IMR-90 (cell line): ENCODE data around the gene FASTKD1. TPM values are rescaled to one million over a fixed set of nuclear protein-coding genes. Genes with fewer than 3 reads are reported as not detected.

Source experiments
- ATAC-seq: fragments of 200-7000 bp; cut with Tn5 transposase; 2 replicates; pipeline ENCODE4 v1.9.1; 2020; ENCODE audit warnings: low read depth, mild to moderate bottlenecking, moderate library complexity
- BruUV-seq: library from RNA; stranded (reverse); fragments of 400-500 nt; replicated peaks from 2 replicates; lab custom pipeline; 2021; lab: Mats Ljungman, UMichigan
- CTCF ChIA-PET: fragments of 300-600 bp; formaldehyde crosslinking; extraction: SDS; loops from one replicate; lab custom pipeline; 2021; ENCODE audit warnings: antibody characterized with exemption; lab: Yijun Ruan, JAX
- POLR2A ChIA-PET: fragments of 300-600 bp; sonication (Branson Sonifier 250); formaldehyde crosslinking; loops from one replicate; lab custom pipeline; 2022; ENCODE audit warnings: antibody characterized with exemption; ENCODE audit not compliant: unreplicated experiment; lab: Charles Lee
- DNase-seq: peaks from one replicate; pipeline ENCODE4 v3.0.0; 2013
- H2AFZ ChIP-seq: replicated peaks from 2 replicates; pipeline ENCODE3; 2013; ENCODE audit warnings: low read length, mild to moderate bottlenecking; ENCODE audit not compliant: poor library complexity
- H2AK5ac ChIP-seq: 2 replicates; pipeline ENCODE4 v1.6.1; 2013; ENCODE audit warnings: low read depth, low read length, inconsistent platforms
- H2AK9ac ChIP-seq: replicated peaks from 2 replicates; pipeline ENCODE3; 2013; ENCODE audit warnings: mild to moderate bottlenecking, low read depth, low read length, moderate library complexity; ENCODE audit not compliant: poor library complexity
- H2BK120ac ChIP-seq: 2 replicates; pipeline ENCODE4 v1.6.1; 2013; ENCODE audit warnings: low read depth, low read length, inconsistent platforms
- H2BK15ac ChIP-seq: 3 replicates; pipeline ENCODE4 v1.6.1; 2013; ENCODE audit warnings: low read depth, low read length, inconsistent platforms
- H2BK20ac ChIP-seq: 2 replicates; pipeline ENCODE4 v1.6.1; 2013; ENCODE audit warnings: low read depth, mild to moderate bottlenecking, inconsistent platforms, low read length, moderate library complexity
- H2BK5ac ChIP-seq: 2 replicates; pipeline ENCODE4 v1.6.1; 2013; ENCODE audit warnings: mild to moderate bottlenecking, low read depth, low read length, inconsistent platforms; ENCODE audit not compliant: poor library complexity, severe bottlenecking
- H3K14ac ChIP-seq: replicated peaks from 2 replicates; pipeline ENCODE4 v1.6.1; 2013; ENCODE audit warnings: low read depth, low read length, inconsistent platforms
- H3K18ac ChIP-seq: 2 replicates; pipeline ENCODE4 v1.6.1; 2013; ENCODE audit warnings: low read depth, low read length, control low read depth
- H3K23ac ChIP-seq: 2 replicates; pipeline ENCODE4 v1.6.1; 2013; ENCODE audit warnings: low read depth, low read length, inconsistent platforms
- H3K27ac ChIP-seq: 2 replicates; pipeline ENCODE4 v1.5.1; 2013; ENCODE audit warnings: mild to moderate bottlenecking, control low read depth, low read length; ENCODE audit not compliant: insufficient read depth
- H3K27me3 ChIP-seq: 2 replicates; pipeline ENCODE4 v1.6.1; 2013; ENCODE audit warnings: low read length; ENCODE audit not compliant: control insufficient read depth, insufficient read depth
- H3K36me3 ChIP-seq: 2 replicates; pipeline ENCODE4 v1.6.1; 2013; ENCODE audit warnings: low read length, mixed read lengths; ENCODE audit not compliant: control insufficient read depth, insufficient read depth
- H3K4ac ChIP-seq: 2 replicates; pipeline ENCODE4 v1.6.1; 2013; ENCODE audit warnings: low read depth, low read length, inconsistent platforms
- H3K4me1 ChIP-seq: 2 replicates; pipeline ENCODE4 v1.6.1; 2013; ENCODE audit warnings: low read length, mixed read lengths; ENCODE audit not compliant: control insufficient read depth, insufficient read depth
- H3K4me2 ChIP-seq: 2 replicates; pipeline ENCODE4 v1.6.1; 2013; ENCODE audit warnings: low read depth, mild to moderate bottlenecking, control low read depth, low read length, moderate library complexity
- H3K4me3 ChIP-seq: 2 replicates; pipeline ENCODE4 v1.5.1; 2013; ENCODE audit warnings: low read depth, mild to moderate bottlenecking, control low read depth, low read length, moderate library complexity; ENCODE audit not compliant: insufficient read depth
- H3K56ac ChIP-seq: 2 replicates; pipeline ENCODE4 v1.6.1; 2013; ENCODE audit warnings: low read length, inconsistent platforms; ENCODE audit not compliant: insufficient read depth; ENCODE audit errors: extremely low read depth
- H3K79me1 ChIP-seq, 2 experiments: 2 replicates each; pipeline ENCODE4 v1.6.1; 2013; ENCODE audit warnings: low read length in 2 of 2, inconsistent platforms in 1 of 2, low read depth in 1 of 2
- H3K9ac ChIP-seq: 2 replicates; pipeline ENCODE4 v1.6.1; 2013; ENCODE audit warnings: low read depth, low read length, control low read depth
- H3K9me1 ChIP-seq: 2 replicates; pipeline ENCODE4 v1.6.1; 2013; ENCODE audit warnings: low read length, inconsistent platforms; ENCODE audit not compliant: insufficient read depth
- H3K9me3 ChIP-seq: 2 replicates; pipeline ENCODE4 v1.6.1; 2013; ENCODE audit warnings: low read length; ENCODE audit not compliant: control insufficient read depth, insufficient read depth
- H4K20me1 ChIP-seq: 2 replicates; pipeline ENCODE4 v1.6.1; 2013; ENCODE audit warnings: low read length, inconsistent platforms; ENCODE audit not compliant: insufficient read depth
- H4K5ac ChIP-seq: 2 replicates; pipeline ENCODE4 v1.6.1; 2013; ENCODE audit warnings: mild to moderate bottlenecking, low read depth, low read length, control low read depth
- H4K8ac ChIP-seq, 2 experiments: 2 replicates each; pipeline ENCODE4 v1.6.1; 2013; ENCODE audit warnings: low read depth in 2 of 2, low read length in 2 of 2, control low read depth in 1 of 2, inconsistent platforms in 1 of 2
- H4K91ac ChIP-seq: 2 replicates; pipeline ENCODE4 v1.6.1; 2013; ENCODE audit warnings: low read depth, low read length, inconsistent platforms; ENCODE audit not compliant: insufficient read depth
- BHLHE40 ChIP-seq: fragments of 150-350 bp; IDR thresholded peaks from 2 replicates; pipeline ENCODE4 v1.6.1; 2016; ENCODE audit warnings: mild to moderate bottlenecking, low read depth, low read length
- CEBPB ChIP-seq: IDR thresholded peaks from 2 replicates; pipeline ENCODE4 v1.6.1; 2012; ENCODE audit warnings: low read depth, low read length, improper control_type of control experiment
- CHD1 ChIP-seq: IDR thresholded peaks from 2 replicates; pipeline ENCODE4 v1.6.1; 2012; ENCODE audit warnings: low read depth, low read length, improper control_type of control experiment
- FOS ChIP-seq: fragments of 150-350 bp; IDR thresholded peaks from 2 replicates; pipeline ENCODE4 v1.6.1; 2016; ENCODE audit warnings: low read depth, low read length
- MAFK ChIP-seq: IDR thresholded peaks from 2 replicates; pipeline ENCODE4 v1.6.1; 2012; ENCODE audit warnings: low read depth, low read length, improper control_type of control experiment
- MAZ ChIP-seq: IDR thresholded peaks from 2 replicates; pipeline ENCODE4 v1.6.1; 2012; ENCODE audit warnings: low read depth, mild to moderate bottlenecking, low read length, improper control_type of control experiment, moderate library complexity, borderline replicate concordance
- MXI1 ChIP-seq: IDR thresholded peaks from 2 replicates; pipeline ENCODE4 v1.6.1; 2012; ENCODE audit warnings: low read depth, mild to moderate bottlenecking, low read length, moderate library complexity, borderline replicate concordance
- NFE2L2 ChIP-seq: fragments of 150-350 bp; IDR thresholded peaks from 2 replicates; pipeline ENCODE4 v1.6.1; 2016; ENCODE audit warnings: low read depth, mild to moderate bottlenecking, low read length
- POLR2A ChIP-seq: IDR thresholded peaks from 2 replicates; pipeline ENCODE4 v1.6.1; 2012; ENCODE audit warnings: mild to moderate bottlenecking, low read depth, low read length
- RAD21 ChIP-seq: IDR thresholded peaks from 2 replicates; pipeline ENCODE4 v1.6.1; 2012; ENCODE audit warnings: low read length, improper control_type of control experiment
- RCOR1 ChIP-seq: IDR thresholded peaks from 2 replicates; pipeline ENCODE4 v1.6.1; 2012; ENCODE audit warnings: mild to moderate bottlenecking, low read length, improper control_type of control experiment; ENCODE audit not compliant: insufficient replicate concordance
- RFX5 ChIP-seq: IDR thresholded peaks from 2 replicates; pipeline ENCODE4 v1.8.0; 2012; ENCODE audit warnings: low read depth, mild to moderate bottlenecking, low read length, moderate library complexity
- SMC3 ChIP-seq: fragments of 150-350 bp; IDR thresholded peaks from 2 replicates; pipeline ENCODE4 v1.6.1; 2016; ENCODE audit warnings: low read depth, mild to moderate bottlenecking, antibody characterized with exemption, low read length, moderate library complexity
- WGBS, 2 experiments: methylation state at CpG; one replicate each; pipeline versions ENCODE4 v1.1.5 to v1.1.7; 2013; ENCODE audit warnings: missing lambda C conversion rate in 2 of 2; ENCODE audit not compliant: insufficient read length in 1 of 2; ENCODE audit errors: extremely low coverage in 2 of 2; 5-methylcytosine and 5-hydroxymethylcytosine counted together
- dilution Hi-C: fragments of 300-500 bp; cut with HindIII; formaldehyde crosslinking; loops from one replicate; pipeline ENCODE4 v1.14.3; 2018; ENCODE audit warnings: low sequenced_read_pairs; ENCODE audit not compliant: unreplicated experiment
- in situ Hi-C: fragments of 300-500 bp; cut with MboI; formaldehyde crosslinking; loops from 3 replicates; pipeline ENCODE4 v1.14.3; 2019; ENCODE audit warnings: low sequenced_read_pairs, inconsistent platforms, mixed read lengths
- intact Hi-C: fragments of 100-400 bp; cut with micrococcal nuclease; formaldehyde crosslinking; loops from 2 replicates; pipeline ENCODE4 v1.10.0; 2022
- polyA plus RNA-seq, 3 experiments: library from polyadenylated mRNA; depleted of rRNA; stranded (reverse); fragments of >200 nt; gene quantifications; 2 replicates each; pipeline ENCODE4 v1.2.3, GENCODE V29; 2012; ENCODE audit warnings: low replicate concordance in 1 of 3
- total RNA-seq: library from RNA; depleted of rRNA; stranded (reverse); fragments of >200 nt; gene quantifications from 2 replicates; pipeline ENCODE4 v1.2.3, GENCODE V29; 2012
- TF ChIP-seq, protein P1 (sequence below): fragments of 150-350 bp; IDR thresholded peaks from 2 replicates; pipeline ENCODE4 v1.6.1; 2017; ENCODE audit warnings: mild to moderate bottlenecking, antibody characterized with exemption, low read length, low read depth
- TF ChIP-seq, protein P2 (sequence below): conservative IDR thresholded peaks from 2 replicates; pipeline ENCODE4 v1.5.1; 2012; ENCODE audit warnings: mild to moderate bottlenecking, low read depth, low read length, improper control_type of control experiment
- TF ChIP-seq, protein P3 (sequence below): fragments of 150-350 bp; IDR thresholded peaks from 2 replicates; pipeline ENCODE4 v1.6.1; 2016; ENCODE audit warnings: low read depth, mild to moderate bottlenecking, low read length, moderate library complexity, borderline replicate concordance

FASTKD1 gene
- total and polyA plus RNA-seq, 2 of the 4 experiments (the other 2 are of a cell fraction), result 11.4 to 11.5 TPM

DNA sequence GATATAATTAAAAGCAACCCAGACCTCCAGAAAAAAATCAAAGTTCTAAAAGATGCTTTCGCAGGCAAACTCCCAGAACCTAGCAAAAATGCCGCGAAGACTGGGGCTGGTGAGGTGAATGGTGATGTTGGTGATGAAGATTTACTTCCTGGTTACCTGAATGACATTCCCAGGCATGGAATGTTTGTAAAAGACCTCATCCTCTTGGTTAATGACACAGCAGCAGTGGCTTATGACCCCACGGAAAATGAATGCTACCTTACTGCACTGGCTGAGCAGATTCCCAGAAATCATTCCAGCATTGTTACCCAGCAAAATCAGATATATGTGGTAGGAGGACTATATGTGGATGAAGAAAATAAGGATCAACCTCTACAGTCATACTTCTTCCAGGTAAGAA, 63.2 kb downstream of the FASTKD1 start:
- ChIA-PET POLR2A (no interaction called here), CTCF (no interaction called here)
- Histone ChIP-seq H3K9ac (no peak overlapping the region), H3K23ac (no peak overlapping the region), H3K27me3 (no peaks in the 10 kb centered on the region), H2AK5ac (no peak overlapping the region), H2BK5ac (no peak overlapping the region), H3K79me1 (no peaks in the 10 kb centered on the region), H3K18ac (no peak overlapping the region), H4K5ac (no peak overlapping the region), H3K9me1 (peaks cover 5% of the 10 kb centered on the region; the same call in 1 of the 2 replicates), H2AK9ac (no peak overlapping the region), H3K14ac (no peak overlapping the region), H2BK20ac (no peak overlapping the region; the same call in 1 of the 2 replicates), H3K4me2 (no peak overlapping the region), H3K4ac (no peak overlapping the region), H4K20me1 (no peaks in the 10 kb centered on the region), H2AFZ (no peak overlapping the region), H3K9me3 (0 out of 2 replicates have a peak, but pooled peaks cover 3% of the 10 kb centered on the region), H3K4me3 (no peak overlapping the region), H4K91ac (no peak overlapping the region), H3K4me1 (peaks cover 2% of the 10 kb centered on the region; the same call in 1 of the 2 replicates), H3K56ac (no peak overlapping the region), H3K27ac (no peak overlapping the region), H2BK120ac (no peak overlapping the region), H3K36me3 (no peaks in the 10 kb centered on the region), H2BK15ac (no peak overlapping the region), H4K8ac (no peak overlapping the region)
- BruUV-seq, result no TSS peak
- TF ChIP-seq BHLHE40 (no peak), CHD1 (no peak), SMC3 (no peak), RFX5 (no peak), RAD21 (no peak), MAZ (no peak), MAFK (no peak), FOS (no peak), CEBPB (no peak), MXI1 (no peak), NFE2L2 (no peak), RCOR1 (no peak), POLR2A (no peak)
- TF ChIP-seq, protein P1, sequence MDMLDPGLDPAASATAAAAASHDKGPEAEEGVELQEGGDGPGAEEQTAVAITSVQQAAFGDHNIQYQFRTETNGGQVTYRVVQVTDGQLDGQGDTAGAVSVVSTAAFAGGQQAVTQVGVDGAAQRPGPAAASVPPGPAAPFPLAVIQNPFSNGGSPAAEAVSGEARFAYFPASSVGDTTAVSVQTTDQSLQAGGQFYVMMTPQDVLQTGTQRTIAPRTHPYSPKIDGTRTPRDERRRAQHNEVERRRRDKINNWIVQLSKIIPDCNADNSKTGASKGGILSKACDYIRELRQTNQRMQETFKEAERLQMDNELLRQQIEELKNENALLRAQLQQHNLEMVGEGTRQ, result no peak
- TF ChIP-seq, protein P2, sequence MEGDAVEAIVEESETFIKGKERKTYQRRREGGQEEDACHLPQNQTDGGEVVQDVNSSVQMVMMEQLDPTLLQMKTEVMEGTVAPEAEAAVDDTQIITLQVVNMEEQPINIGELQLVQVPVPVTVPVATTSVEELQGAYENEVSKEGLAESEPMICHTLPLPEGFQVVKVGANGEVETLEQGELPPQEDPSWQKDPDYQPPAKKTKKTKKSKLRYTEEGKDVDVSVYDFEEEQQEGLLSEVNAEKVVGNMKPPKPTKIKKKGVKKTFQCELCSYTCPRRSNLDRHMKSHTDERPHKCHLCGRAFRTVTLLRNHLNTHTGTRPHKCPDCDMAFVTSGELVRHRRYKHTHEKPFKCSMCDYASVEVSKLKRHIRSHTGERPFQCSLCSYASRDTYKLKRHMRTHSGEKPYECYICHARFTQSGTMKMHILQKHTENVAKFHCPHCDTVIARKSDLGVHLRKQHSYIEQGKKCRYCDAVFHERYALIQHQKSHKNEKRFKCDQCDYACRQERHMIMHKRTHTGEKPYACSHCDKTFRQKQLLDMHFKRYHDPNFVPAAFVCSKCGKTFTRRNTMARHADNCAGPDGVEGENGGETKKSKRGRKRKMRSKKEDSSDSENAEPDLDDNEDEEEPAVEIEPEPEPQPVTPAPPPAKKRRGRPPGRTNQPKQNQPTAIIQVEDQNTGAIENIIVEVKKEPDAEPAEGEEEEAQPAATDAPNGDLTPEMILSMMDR, result no peak
- TF ChIP-seq, protein P3, sequence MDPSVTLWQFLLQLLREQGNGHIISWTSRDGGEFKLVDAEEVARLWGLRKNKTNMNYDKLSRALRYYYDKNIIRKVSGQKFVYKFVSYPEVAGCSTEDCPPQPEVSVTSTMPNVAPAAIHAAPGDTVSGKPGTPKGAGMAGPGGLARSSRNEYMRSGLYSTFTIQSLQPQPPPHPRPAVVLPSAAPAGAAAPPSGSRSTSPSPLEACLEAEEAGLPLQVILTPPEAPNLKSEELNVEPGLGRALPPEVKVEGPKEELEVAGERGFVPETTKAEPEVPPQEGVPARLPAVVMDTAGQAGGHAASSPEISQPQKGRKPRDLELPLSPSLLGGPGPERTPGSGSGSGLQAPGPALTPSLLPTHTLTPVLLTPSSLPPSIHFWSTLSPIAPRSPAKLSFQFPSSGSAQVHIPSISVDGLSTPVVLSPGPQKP, result no peak
- in situ Hi-C loops, result no loop called here
- 100% methylated on average over 3 of the region's 4 CpGs; no CpG with 5 or more reads in 1 of the 2 experiments for WGBS, 2 experiments
- ATAC-seq, result no peak
- DNase-seq, result no peak
- dilution Hi-C loops, result no loop called here
- intact Hi-C loops, result no loop called here
